ENCODE results near the gene GTPBP8. TPM values are rescaled to one million over a fixed set of nuclear protein-coding genes. Genes with fewer than 3 reads are reported as not detected.

GTPBP8 gene
- polyA plus RNA-seq, 1 donor from 2014 or later = 32.4 TPM

DNA sequence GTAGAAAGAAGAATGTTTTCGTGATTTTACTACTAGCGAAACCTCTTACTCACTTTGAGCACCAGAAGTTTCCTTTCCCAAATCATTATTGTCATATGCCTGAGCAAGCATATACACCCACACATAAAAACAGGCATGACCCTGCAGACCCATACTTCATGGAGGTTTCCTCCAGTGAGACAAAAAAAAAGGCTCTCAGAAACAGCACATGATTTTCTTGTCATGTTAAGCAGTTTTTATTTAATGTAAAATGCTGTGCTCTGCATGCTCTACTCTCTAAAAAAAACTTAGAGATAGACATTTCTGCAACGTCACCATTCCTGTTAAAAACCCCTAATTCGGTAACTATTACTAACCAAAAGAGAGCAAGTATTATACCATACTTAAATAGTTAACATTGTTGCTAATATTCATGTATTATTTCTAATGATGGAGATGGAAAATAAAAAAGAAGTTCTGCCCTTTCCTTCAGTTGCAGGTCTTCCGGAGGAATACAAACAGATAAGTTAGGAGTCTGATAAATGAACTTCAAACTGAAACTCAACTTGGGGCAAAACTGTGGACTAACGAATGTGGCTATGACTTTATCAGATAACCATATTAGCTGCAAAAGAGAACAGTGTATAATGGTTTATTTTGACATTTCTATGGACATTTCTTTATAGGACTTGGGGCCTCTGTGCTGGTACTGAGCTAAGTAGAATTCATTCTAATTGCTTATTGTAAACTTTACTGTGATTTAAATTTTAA lies 31.8 kb upstream of the GTPBP8 start:
- Histone ChIP-seq H2AFZ (ENCODE audit: low read depth, low read length) (no peak overlapping the region), H3K27me3 (ENCODE audit: insufficient read depth, low read depth, low read length) (no peaks in the 10 kb centered on the region), H3K4me3 (ENCODE audit: low read length) (no peak overlapping the region), H4K20me1 (ENCODE audit: insufficient read depth) (no peaks in the 10 kb centered on the region), H3K9me2 (ENCODE audit: insufficient read depth, low read length) (no peaks in the 10 kb centered on the region), H3K27ac (ENCODE audit: low read length) (no peak overlapping the region), H3K79me2 (replicated peaks; ENCODE audit: insufficient read depth, low read length) (no peaks in the 10 kb centered on the region), H3F3A (ENCODE audit: insufficient read depth, low read length, poor library complexity, severe bottlenecking) (no peaks in the 10 kb centered on the region), H3K9ac (ENCODE audit: low read length) (no peak overlapping the region), H3K4me2 (ENCODE audit: low read length) (no peak overlapping the region), H3K9me3 (ENCODE audit: low read length) (no peaks in the 10 kb centered on the region), H3K36me3 (ENCODE audit: insufficient read depth, low read length) (no peaks in the 10 kb centered on the region)
- TF ChIP-seq POLR2AphosphoS5 (IDR thresholded peaks at IDR 0.05) (no peak), CTCF (IDR thresholded peaks at IDR 0.05; ENCODE audit: poor library complexity, severe bottlenecking) (no peak)

DNA sequence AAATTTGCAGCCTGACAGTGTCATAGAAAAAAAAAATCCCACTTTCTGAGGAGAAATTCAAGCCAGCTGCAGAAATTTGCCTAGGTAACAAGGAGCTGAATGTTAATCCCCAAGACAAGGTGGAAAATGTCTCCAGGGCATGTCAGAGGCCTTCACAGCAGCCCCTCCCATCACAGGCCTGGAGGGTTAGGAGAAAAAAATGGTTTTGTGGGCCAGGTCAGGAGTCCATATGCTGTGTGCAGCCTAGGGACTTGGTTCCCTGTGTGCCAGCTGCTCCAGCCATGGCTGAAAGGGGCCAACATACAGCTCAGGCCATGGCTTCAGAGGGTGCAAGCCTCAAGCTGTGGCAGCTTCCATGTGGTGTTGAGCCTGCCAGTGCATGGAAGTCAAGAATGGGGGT lies 27.1 kb upstream of the GTPBP8 start:
- no peak for TF ChIP-seq TAF1 (IDR thresholded peaks at IDR 0.05; ENCODE audit: low read depth)
- no peak for TF ChIP-seq CTCF (IDR thresholded peaks at IDR 0.05; ENCODE audit: poor library complexity, severe bottlenecking)
- TF ChIP-seq, protein P1, sequence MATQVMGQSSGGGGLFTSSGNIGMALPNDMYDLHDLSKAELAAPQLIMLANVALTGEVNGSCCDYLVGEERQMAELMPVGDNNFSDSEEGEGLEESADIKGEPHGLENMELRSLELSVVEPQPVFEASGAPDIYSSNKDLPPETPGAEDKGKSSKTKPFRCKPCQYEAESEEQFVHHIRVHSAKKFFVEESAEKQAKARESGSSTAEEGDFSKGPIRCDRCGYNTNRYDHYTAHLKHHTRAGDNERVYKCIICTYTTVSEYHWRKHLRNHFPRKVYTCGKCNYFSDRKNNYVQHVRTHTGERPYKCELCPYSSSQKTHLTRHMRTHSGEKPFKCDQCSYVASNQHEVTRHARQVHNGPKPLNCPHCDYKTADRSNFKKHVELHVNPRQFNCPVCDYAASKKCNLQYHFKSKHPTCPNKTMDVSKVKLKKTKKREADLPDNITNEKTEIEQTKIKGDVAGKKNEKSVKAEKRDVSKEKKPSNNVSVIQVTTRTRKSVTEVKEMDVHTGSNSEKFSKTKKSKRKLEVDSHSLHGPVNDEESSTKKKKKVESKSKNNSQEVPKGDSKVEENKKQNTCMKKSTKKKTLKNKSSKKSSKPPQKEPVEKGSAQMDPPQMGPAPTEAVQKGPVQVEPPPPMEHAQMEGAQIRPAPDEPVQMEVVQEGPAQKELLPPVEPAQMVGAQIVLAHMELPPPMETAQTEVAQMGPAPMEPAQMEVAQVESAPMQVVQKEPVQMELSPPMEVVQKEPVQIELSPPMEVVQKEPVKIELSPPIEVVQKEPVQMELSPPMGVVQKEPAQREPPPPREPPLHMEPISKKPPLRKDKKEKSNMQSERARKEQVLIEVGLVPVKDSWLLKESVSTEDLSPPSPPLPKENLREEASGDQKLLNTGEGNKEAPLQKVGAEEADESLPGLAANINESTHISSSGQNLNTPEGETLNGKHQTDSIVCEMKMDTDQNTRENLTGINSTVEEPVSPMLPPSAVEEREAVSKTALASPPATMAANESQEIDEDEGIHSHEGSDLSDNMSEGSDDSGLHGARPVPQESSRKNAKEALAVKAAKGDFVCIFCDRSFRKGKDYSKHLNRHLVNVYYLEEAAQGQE (IDR thresholded peaks at IDR 0.05; ENCODE audit: borderline replicate concordance) = no peak
- TF ChIP-seq EZH2 (IDR thresholded peaks at IDR 0.05; ENCODE audit: borderline replicate concordance, insufficient read depth, low read length, poor library complexity, severe bottlenecking) = no peak
- TF ChIP-seq RAD21 (conservative IDR thresholded peaks at IDR 0.05) = no peak
- no peak for TF ChIP-seq EP300 (conservative IDR thresholded peaks at IDR 0.05; ENCODE audit: poor library complexity, severe bottlenecking)
- TF ChIP-seq SMC3 (conservative IDR thresholded peaks at IDR 0.05; ENCODE audit: poor library complexity) = no peak
- TF ChIP-seq MXI1 (conservative IDR thresholded peaks at IDR 0.05; ENCODE audit: poor library complexity, severe bottlenecking) = no peak
- TF ChIP-seq POLR2AphosphoS5 (IDR thresholded peaks at IDR 0.05) = no peak
- no peaks in the 10 kb centered on the region for H3K36me3 ChIP-seq (ENCODE audit: insufficient read depth, low read length)
- H3K9me2 ChIP-seq (ENCODE audit: insufficient read depth, low read length) = no peaks in the 10 kb centered on the region
- no peaks in the 10 kb centered on the region for H4K20me1 ChIP-seq (ENCODE audit: insufficient read depth)
- H3K4me3 ChIP-seq (ENCODE audit: low read length) = no peak overlapping the region
- H3K9me3 ChIP-seq (ENCODE audit: low read length) = no peaks in the 10 kb centered on the region
- H3F3A ChIP-seq (ENCODE audit: insufficient read depth, low read length, poor library complexity, severe bottlenecking) = no peaks in the 10 kb centered on the region
- H3K9ac ChIP-seq (ENCODE audit: low read length) = no peak overlapping the region
- H3K27ac ChIP-seq (ENCODE audit: low read length) = no peak overlapping the region
- H3K27me3 ChIP-seq (ENCODE audit: insufficient read depth, low read depth, low read length) = no peaks in the 10 kb centered on the region
- H3K79me2 ChIP-seq (replicated peaks; ENCODE audit: insufficient read depth, low read length) = no peaks in the 10 kb centered on the region
- no peak overlapping the region for H2AFZ ChIP-seq (ENCODE audit: low read depth, low read length)
- H3K4me2 ChIP-seq (ENCODE audit: low read length) = no peak overlapping the region

Data from neural cell (in vitro differentiated cells).